HG02852 (cell line): ENCODE measurements around the gene ELF5.

ENCODE experiments used
- ATAC-seq: cut with Tn5 transposase; IDR thresholded peaks from one replicate; pipeline ENCODE4 v1.9.1; 2021; ENCODE audit warnings: mild to moderate bottlenecking, moderate library complexity; ENCODE audit not compliant: unreplicated experiment

ELF5 gene

DNA sequence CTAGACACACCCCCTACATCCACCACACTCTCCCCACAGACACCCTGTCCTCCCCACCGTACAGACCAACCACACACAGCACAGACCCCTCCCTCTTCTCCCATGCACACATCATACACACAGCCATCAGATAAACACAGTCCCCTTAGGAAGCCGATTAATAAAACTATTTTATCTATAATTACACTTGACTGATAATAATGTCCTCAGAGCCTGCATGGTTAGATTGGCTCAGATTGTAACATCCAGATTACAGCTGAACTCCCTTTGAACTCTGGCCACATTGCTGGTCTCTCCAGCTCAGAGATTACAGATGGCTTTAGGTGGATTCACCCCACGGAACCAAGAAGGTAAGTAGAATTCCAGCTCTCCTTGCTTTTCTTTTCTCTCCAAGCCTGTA lies 9.5 kb upstream of the ELF5 start:
- no peak for ATAC-seq

DNA sequence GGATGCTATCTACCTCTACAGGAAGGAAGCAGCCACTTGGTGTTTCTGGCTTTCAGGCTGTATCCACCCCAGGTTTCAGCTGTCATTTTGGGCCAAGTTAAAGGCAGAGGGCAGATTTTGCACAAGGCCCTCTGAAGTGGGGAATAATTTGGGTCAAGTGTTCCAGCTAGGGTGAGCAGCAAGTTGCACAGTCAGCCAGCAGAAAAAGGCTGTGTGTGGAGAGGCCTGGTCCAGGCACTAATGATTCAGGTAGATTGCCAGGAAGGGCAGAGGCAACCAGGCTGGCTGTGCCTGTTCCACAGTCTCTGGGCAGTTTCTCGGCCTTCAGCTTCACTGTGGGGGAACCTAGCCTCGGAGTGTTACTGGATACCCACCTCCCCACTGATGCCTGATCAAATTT lies 8.6 kb upstream of the ELF5 start:
- ATAC-seq = no peak

DNA sequence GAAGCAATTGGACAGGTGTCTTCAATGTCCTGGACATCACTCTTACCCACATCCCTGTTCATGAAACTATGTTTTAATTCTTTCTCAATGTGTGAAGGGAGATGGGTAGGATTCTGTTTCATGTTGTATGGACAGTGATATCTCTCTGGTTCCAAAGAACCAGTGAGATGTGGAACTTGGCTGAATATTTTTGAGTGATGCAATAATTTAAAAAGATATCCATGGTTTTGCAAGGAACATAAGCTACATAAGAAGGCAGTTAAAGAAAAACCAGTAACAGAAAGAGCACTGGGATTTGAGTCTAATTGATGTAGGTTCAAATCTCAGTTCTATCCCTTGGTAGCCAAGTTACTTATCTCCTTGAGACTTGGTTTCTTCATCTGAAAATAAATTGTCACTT lies 7.7 kb upstream of the ELF5 start:
- ATAC-seq = no peak

DNA sequence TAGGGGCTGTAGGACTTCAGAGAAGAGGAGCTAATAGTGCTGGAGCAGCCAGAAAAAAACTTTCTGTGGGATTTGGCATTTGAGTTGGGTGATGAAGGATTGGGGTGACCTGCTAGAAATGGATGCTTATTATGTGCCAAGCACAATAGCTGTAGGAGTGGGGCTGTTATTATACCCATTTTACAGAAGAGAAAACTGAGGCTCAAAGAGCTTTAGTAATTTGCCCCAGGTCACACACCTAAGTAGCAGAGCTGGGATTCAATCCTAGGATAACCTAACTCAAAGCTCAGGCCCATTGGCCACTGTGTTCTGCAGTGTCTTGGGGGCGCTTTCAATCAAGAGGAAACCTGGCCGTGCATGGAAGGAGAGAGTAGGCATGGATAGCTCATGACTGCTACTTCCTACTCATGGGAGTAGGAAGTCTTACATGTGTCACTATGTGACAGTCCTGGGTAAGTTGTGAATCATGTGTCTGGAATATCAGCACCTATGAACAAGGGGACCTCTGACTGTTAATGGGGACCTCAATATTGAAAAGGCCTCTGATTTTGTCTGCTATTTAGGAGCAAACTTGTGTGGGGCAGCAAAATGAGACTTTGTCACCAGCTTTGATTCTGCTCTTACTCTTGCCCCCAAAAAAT lies 6.1 kb upstream of the ELF5 start:
- ATAC-seq = no peak

DNA sequence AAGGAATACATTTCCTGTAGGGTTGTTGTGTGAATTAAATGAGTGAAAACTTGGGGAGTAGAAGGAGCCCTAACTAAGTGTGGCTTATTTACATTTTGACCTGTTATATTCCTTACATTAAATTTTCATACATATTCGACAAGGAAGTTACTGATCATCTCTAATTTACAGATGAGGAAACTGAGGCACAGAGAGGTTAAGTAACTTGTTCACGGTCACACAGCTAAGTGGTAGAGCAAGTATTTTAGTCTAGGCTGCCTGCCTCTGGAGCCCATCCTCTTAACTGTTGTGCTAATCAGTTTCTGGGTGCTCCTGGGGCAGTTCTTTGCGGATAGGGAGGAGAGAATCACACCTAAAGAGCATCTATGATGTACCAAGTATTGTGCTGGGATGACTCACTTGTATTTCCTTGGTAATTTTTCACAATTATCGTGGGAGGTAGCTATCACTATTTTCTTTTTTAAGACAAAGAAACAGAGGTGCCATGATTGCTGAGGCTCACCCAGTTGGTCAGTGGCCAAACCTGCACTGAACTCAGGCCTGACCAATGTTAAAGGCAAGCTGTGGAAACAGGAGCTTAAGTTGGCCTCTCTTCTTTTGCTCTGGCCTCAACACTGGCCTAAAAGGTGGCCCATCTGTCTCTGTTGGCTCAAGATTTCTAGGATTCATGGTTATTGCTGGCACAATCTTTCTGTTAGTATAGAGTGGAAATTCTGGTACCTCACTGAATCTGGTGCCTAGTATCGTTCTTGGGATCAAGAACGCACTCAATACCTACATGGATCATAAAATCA lies 2.9 kb upstream of the ELF5 start:
- ATAC-seq = no peak

DNA sequence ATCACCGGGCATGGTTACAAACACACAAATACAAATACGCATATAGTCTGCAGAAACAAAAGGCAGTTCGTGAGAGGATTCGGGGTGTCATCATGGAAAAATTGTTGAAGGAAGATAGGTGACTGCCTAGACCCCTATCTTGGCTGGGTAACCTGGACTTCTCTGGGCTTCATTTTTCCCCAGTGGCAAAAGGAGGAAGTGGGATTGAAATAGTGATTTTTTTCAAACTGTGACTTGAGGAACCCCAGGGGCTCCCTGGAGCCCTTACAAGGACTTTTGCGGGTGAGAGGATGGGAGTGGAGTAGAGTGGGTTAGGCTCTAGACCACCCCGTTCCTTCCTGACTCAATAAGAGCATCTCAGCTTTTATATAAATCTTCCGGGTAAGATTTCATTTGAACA lies 1.0 kb upstream of the ELF5 start:
- no peak for ATAC-seq

DNA sequence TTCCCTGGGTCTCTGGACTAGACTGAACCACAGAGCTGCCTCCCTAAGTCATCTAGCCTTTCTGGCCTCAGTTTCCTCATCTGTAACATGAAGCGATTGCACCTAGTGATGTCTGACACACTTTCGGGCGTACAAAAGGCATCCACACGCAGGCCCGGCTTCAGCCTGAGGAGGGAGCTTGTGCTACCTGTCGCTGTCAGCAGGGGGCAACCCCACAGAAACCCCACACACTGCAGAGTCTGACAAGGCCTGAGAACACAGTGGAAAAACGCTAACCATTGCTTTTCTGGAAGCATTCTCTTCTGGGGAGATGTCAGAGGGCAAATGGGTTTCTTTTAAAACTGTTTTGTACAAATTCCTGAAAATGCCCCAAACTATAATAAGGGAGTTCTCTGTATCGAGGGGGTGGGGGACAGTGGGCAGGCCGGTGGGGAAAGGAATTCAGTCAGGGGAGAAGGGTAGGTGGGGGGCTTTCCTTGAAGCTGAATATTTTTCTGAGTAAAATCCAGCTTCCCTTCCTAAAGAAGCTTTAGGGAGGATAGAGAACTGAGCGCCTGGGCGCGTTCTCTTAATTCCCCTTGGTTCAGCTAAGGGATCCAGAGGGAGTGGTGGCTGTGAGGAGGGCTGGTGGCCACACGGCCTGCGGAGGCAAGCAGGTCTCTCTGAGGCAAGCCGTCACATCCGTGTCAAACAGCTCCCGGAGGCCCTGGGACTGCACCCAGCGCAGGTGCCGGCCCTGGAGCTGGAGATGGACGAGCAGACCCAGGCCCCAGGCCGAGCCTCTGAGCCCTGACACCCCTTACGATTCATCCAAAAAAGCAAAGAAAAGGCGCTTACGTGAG lies 533 bp downstream of the ELF5 start:
- ATAC-seq = peak; percentile 95

DNA sequence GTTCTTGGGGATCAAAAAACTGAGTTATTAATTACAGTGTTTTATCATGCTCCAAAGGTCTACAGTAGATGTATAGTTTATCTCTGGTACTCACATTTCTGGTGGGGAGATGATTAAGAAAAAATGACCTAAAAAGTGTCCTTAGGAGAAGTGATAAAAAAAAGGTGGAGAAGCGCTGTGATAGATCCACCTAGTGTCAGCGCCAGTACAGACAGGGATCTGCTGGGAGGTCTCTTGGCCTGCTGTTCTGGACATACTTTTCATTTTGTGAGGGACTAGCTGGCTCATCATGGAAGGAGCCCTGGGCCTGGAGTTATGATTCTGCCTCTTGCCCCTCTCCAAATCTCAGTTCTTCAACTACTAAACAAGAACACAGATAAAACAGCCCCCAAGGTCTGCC lies 2.9 kb downstream of the ELF5 start:
- ATAC-seq = no peak

DNA sequence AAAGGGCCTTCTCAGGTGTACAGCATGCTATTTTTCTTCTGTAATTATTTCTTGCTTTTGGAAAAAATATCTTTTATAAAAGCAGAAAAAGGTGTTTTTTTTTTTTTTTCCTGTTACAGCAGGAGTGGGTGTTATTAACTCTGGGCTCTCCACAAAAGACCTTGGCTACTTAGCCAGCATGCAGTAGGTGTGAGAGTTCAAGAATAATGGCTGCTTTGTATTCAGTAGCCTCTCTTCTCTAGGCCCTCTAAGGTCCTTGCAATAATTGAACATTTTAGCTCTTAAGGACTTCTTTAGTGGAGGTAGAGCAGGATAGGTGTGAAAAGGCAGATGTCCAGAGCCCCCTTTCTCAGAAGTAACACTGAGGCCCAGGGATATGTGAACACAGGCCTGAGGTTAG lies 3.4 kb downstream of the ELF5 start:
- no peak for ATAC-seq

DNA sequence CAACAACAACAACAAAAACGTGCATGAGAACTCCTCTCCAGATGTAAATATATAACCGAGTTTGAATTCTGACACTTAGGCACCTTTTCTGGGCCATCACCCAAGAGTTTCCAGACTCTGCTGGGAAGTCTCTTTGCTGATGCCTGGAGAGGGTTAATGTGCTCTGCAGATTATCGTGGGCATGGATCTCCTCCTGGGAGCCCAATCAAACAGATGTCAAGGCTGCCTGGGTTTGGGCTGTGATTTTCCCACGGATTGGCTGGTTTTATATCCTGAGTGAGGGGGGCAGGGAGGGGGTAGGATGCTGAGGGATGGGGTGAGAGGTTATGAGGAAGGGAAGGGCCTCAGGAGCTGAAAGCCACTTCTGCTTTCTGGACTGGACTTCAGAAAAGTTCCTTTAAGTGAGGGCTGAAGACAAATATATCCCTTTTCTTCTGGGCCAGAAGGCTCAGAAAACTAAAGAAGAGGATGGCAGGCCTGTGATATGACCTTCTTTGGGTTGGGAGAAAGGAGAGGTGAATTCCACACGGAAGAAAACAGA lies 4.2 kb downstream of the ELF5 start:
- no peak for ATAC-seq

DNA sequence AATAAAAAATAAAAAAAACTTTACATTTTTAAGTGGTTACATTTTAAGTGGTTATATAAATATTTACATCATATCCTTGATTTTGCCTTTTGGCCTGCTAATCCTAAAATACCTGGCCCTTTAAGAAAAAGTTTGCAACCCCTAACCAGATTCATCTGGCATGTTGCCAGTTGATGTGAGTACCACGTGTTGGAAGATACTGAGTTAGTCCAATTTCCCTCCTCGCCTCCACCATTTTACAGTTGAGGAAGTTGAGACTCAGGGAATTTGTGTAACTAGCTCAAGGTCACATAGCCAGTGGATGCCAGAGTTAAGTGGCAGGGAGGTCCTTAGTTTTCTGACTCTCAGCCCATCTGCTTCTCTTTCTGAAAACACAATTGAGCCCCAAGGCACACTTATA lies 5.1 kb downstream of the ELF5 start:
- no peak for ATAC-seq

DNA sequence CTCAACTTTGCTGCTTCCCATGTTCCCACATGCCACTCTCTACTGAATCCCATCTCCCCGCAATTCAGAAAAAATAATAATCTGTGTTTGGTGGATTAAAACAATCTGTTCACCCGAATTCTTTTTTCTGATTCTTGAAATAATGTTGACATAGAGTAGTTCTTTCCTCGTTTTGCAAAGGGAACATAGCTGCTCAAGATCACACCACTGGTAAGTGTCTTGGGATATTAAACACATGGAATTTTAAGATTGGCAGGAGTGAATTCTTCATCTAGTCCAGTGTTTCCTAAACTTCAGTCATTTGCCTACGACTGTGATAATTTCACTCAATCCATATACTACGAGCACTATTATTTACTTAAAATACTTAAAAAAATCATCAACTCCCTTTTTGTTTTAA lies 6.0 kb downstream of the ELF5 start:
- no peak for ATAC-seq

DNA sequence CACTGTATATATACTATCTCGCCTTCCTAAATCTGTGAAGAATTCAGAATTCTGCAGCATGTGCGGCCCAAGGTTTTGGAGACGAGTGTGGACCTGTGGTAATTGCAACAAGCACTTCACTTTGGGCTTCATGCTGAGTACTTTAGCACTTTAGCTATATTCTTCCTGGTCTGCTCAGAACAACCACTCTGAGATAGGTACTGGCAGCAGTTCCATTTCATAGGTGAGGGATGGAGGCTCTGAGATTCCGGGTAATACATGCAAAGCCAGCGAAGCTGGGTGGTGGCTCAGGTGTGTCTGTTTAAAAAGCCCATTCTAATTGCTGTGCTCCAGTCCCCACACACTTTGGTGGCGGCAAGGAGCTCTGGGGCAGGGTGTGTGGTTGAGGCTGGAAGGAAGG lies 6.4 kb downstream of the ELF5 start:
- ATAC-seq = no peak

DNA sequence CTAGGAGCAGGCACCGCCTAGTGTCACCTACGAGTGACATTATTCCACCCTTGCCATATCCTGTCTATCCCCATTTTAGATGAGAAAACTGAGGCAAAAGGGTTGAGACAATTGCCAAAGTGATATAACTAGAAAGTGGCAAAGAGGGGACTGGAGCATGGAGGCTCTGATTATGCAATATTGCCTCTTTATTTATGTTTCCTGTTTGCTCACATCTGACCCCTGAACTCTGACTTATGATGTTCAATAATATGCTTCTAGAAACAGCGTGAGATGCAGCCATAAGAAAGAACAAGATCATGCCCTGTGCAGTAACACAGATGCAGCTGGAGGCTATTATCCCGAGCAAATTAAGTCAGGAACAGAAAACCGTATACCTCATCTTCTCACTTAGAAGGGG lies 7.7 kb downstream of the ELF5 start:
- ATAC-seq = no peak

DNA sequence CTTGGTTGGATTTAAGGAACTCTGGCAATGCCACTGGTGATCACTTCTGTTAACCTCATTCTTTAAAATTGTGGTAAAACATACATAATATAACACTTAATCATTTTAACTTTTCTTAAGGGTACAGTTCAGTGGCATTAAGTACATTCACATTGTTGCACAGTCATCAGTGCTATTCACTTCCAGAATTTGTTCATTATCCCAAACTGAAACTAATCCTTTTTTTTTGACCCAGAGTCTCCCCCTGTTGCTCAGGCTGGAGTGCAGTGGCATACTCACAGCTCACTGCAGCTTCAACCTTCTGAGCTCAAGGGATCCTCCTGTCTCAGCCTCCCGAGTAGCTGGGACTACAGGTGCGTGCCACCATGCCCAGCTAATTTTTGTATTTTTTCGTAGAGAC lies 10.6 kb downstream of the ELF5 start:
- ATAC-seq = no peak

DNA sequence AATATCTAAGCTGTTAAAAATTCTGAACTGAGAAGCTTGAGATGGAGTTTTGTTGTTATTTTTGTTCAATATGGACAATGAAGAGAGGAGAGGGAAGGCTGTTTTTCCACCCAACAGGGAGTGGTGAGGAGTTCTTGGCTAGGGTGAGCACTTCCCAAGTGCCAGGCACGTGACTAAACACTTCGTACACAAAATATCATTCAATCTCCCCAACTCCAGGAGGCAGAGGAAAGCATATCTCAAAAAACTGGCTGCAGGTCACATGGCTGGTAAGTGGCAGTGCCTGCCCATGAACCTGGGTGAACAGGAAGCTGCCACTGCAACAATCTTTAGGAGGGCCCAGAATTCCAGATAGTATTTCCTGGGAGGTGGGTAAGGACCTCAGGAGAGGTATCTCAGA lies 11.6 kb downstream of the ELF5 start:
- ATAC-seq = no peak

DNA sequence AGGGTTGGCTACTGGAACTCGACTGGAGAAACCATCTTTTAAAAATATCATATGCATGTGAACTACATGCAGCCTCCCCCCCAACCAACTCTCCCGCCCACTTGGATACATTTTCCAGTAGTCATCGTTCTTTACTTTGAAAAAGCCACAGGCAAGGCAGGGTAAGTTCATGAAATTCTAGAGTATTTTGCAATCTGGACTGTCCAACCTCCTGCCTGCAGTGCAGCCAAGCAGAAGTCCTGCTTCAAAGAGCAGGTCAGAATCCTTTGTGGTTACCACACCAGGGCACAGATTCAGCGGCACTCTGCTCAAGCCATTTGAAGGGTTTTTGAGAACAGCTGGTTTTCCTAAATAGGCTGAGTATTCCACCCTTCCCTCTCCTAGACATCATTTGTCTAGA lies 12.1 kb downstream of the ELF5 start:
- no peak for ATAC-seq

DNA sequence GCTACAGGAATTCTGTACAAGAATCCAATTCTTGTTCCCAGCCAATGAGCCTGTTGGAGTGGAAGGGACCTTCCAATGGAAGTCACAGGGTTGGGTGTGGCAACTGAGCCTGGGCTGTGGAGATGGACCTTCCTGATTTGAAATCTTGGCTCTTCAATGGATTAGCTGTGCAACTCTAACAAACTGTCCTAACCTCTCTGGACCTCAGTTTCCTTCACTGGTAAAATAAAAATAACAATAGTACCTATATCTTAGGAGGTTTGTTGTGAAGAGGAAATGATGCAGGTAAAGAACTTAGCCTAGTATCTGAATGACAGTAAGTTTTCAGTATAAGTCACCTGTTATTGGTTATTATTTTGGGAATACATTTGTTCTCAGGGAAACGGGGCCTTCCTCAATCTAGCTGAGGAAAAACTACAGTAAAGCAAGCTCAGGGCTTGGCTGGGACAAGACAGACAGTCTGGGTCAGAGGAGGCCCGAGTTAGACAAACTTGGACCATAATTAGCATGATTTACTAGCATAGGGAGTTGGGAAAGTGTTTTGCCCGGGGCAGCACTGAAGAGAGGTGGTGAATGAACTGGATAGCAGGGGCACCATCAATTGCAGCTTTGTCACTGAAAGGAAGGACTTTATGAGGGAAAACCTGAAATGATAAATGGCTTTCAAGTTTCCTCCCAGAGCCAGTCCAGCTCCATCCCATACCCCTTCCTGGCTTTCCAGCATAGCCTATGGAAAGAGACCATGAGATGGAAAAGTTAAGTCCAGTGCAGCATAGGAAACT lies 13.7 kb downstream of the ELF5 start:
- no peak for ATAC-seq

DNA sequence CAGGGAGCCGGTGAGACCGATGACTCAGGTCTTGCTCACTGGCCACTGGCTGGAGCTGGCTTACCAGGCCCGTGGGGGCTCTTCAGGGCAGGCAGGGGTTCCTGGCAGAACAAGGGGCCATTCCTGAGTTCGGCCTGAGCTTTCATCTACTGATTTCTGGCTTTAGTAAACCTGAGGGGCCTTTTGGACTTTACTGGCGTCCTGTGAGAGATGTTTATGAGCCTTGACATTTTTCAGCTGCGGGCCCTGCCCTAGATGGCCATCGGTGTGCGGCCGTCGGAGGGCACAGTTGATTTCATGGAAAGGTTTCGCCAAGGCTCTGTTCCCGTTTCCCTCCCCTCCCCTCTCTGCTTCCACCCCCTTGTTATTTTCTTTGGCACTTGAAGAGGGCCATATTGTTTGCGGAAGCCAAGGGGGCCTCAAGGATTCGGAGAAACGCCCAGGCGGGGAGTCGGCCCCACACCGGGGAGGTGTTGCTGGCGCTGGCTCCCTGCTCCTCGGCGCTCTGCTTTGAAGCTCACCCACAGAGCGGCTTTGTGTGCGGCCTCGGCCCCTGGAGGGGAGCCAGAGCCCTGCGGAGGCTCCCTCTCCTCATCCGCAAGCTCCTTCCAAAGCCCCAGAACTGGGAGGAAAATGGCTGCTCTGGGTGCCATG lies 17.7 kb downstream of the ELF5 start:
- ATAC-seq = no peak

DNA sequence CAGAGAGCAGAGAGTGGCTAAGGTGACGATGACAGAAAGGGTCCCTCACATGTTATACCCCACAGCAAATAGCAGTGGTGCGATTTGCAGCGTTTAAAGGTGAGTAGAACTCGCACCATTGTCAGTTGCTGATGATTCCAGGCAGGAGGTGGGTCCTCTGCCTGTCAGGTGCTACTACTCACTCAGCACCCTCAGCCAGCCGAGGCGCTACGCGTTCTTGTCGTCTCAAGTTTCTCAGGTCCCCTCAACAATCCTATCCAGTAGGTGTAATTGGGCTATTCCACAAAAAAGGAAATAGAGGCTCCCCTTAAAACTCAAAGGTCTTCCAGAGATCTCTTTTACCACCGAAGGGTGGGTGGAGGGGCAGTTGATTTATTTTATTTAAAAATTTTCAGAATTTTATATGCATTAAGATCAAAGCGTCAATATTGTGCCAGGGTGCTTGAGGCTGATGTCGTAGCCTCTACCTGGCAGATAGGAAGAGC lies 18.3 kb downstream of the ELF5 start:
- no peak for ATAC-seq
